ENCODE data around the gene SPACA7. TPM values are rescaled to one million over a fixed set of nuclear protein-coding genes. Genes with fewer than 3 reads are reported as not detected.

The SPACA7 gene
- total RNA-seq, 2 donors from 2014 or later = not detected

GRCh38 chr13:112353856-112354255, 22.3 kb upstream of the SPACA7 start:
- intact Hi-C loops (cut with DNase I) = no loop called here
- Histone ChIP-seq H3K4me3 (no peak overlapping the region), H3K27ac (no peak overlapping the region), H3K36me3 (replicated peaks in 1 of 2; ENCODE audit: insufficient read depth in 1 of 2, low read depth in 2 of 2) (no peaks in the 10 kb centered on the region), H3K4me1 (no peaks in the 10 kb centered on the region), H3K27me3 (no peaks in the 10 kb centered on the region), H3K9me3 (no peaks in the 10 kb centered on the region)
- no peak for ATAC-seq
- DNase-seq = no peak
- 73 to 80% methylated on average over 9 to 11 of the region's 11 CpGs for WGBS, 2 donors
- TF ChIP-seq POLR2A (IDR thresholded peaks at IDR 0.05) (no peak), CTCF (IDR thresholded peaks at IDR 0.05) (no peak)

GRCh38 chr13:112354330-112355273, 21.6 kb upstream of the SPACA7 start:
- intact Hi-C loops (cut with DNase I) = no loop called here
- no peak overlapping the region for H3K4me3 ChIP-seq
- H3K9me3 ChIP-seq = no peaks in the 10 kb centered on the region
- 73 to 76% methylated on average over 16 to 32 of the region's 32 CpGs for WGBS, 2 donors
- no peaks in the 10 kb centered on the region for H3K36me3 ChIP-seq (replicated peaks in 1 of 2; ENCODE audit: insufficient read depth in 1 of 2, low read depth in 2 of 2)
- ATAC-seq = no peak
- TF ChIP-seq POLR2A (IDR thresholded peaks at IDR 0.05) (no peak), CTCF (IDR thresholded peaks at IDR 0.05) (no peak)
- H3K4me1 ChIP-seq = no peaks in the 10 kb centered on the region
- DNase-seq = no peak
- no peak overlapping the region for H3K27ac ChIP-seq
- H3K27me3 ChIP-seq = no peaks in the 10 kb centered on the region

GRCh38 chr13:112355274-112355838, 20.8 kb upstream of the SPACA7 start:
- ATAC-seq = no peak
- no peaks in the 10 kb centered on the region for H3K4me1 ChIP-seq

DNA sequence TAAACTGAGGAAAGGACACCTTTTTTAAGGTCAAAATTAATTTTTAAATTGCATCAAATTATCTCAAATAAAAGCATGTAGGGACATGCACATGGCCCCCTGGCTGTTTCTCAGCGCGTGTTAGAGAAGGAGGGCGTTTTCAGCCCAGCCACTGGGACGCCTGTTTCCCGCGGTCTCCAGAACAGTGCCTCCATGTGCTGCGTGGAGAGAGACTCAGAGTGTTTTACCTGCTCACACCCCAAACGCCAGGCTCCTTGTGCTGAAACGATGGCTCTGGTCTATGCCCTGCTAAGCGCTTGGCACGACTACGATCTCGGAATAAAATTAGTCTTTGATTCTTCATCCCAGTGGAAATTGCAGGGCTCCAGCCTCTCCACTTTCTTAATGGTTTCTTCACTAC, 20.0 kb upstream of the SPACA7 start:
- Histone ChIP-seq H3K27me3 (no peaks in the 10 kb centered on the region), H3K4me1 (no peaks in the 10 kb centered on the region), H3K36me3 (replicated peaks in 1 of 2; ENCODE audit: insufficient read depth in 1 of 2, low read depth in 2 of 2) (no peaks in the 10 kb centered on the region), H3K4me3 (no peak overlapping the region), H3K9me3 (peaks cover 0 to 2% (median 0%) of the 10 kb centered on the region in 3 donors), H3K27ac (no peak overlapping the region)
- ATAC-seq (no peak), DNase-seq (no peak)
- no peak for TF ChIP-seq POLR2A (IDR thresholded peaks at IDR 0.05)
- intact Hi-C loops (cut with DNase I) = no loop called here
- 56 to 62% methylated on average over 13 of the region's 13 CpGs for WGBS, 2 donors

More at GRCh38 chr13:112355274-112355838, 20.8 kb upstream of the SPACA7 start:
- intact Hi-C loops (cut with DNase I) = no loop called here
- Histone ChIP-seq H3K36me3 (replicated peaks in 1 of 2; ENCODE audit: insufficient read depth in 1 of 2, low read depth in 2 of 2) (no peaks in the 10 kb centered on the region), H3K27me3 (no peaks in the 10 kb centered on the region), H3K4me3 (no peak overlapping the region), H3K9me3 (no peaks in the 10 kb centered on the region), H3K27ac (no peak overlapping the region)
- 67 to 72% methylated on average over 8 to 15 of the region's 15 CpGs for WGBS, 2 donors
- no peak for DNase-seq
- TF ChIP-seq POLR2A (IDR thresholded peaks at IDR 0.05) = no peak
- TF ChIP-seq CTCF (IDR thresholded peaks at IDR 0.05) = no peak

DNA sequence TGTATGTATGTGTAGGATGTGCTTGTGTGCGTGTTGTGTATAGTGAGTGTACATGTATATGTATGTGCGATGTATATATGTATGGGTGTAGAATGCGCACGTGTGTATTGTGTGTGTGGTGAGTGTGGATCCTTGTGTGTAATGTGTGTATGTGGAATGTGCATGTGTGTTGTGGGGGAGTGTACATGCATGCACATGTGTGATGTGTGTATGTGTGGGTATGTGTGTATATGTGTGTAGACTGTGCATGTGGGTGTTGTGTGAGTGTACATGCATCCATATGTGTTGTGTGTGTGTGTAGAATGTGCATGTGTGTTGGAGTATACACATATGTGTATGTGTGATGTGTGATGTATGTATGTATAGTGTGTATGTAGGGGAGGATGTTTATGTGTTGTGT, 18.0 kb upstream of the SPACA7 start:
- intact Hi-C loops (cut with DNase I) = no loop called here
- TF ChIP-seq POLR2A (IDR thresholded peaks at IDR 0.05) (no peak), CTCF (IDR thresholded peaks at IDR 0.05) (no peak)
- Histone ChIP-seq H3K4me3 (no peak overlapping the region), H3K4me1 (no peaks in the 10 kb centered on the region), H3K27me3 (no peaks in the 10 kb centered on the region), H3K36me3 (replicated peaks in 1 of 2; ENCODE audit: insufficient read depth in 1 of 2, low read depth in 2 of 2) (no peaks in the 10 kb centered on the region), H3K27ac (no peak overlapping the region), H3K9me3 (peaks cover 0 to 13% (median 0%) of the 10 kb centered on the region in 3 donors)
- no peak for ATAC-seq
- DNase-seq = no peak
- WGBS, 2 donors = 86 to 90% methylated on average over 4 of the region's 4 CpGs

Measured in body of pancreas (tissue), 4 donors.